HG02943 (cell line): Measurements from ENCODE around the gene PIP4K2C.
"Not testable (repeated sequence)": the region's sequence is repeated elsewhere in the genome, so short reads cannot be mapped to it uniquely, and the experiment has no call there.

Source experiments
- ATAC-seq: cut with Tn5 transposase; IDR thresholded peaks from one replicate; pipeline ENCODE4 v1.9.1; 2021; ENCODE audit warnings: mild to moderate bottlenecking, low read depth, moderate library complexity; ENCODE audit not compliant: unreplicated experiment

The PIP4K2C gene

GRCh38 chr12:57554897-57555296 lies 36.1 kb upstream of the PIP4K2C start:
- ATAC-seq: no peak

DNA sequence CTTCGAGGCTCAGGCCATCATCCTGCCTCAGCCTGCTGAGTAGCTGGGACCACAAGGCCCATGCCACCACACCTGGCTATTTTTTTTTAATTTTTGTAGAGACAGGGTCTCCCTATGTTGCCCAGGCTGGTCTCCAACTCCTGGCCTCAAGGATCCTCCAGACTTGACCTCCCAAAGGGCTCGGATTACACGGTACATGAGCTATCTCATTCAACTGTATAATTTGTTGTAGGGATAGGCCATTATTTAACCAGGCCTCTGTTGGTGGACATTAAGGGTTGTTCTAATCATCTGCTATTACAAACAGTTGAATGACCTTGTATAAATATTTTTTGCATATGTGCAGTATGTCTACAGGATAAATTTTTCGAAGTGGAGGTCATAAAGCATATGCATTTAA lies 32.1 kb upstream of the PIP4K2C start:
- ATAC-seq: no peak

DNA sequence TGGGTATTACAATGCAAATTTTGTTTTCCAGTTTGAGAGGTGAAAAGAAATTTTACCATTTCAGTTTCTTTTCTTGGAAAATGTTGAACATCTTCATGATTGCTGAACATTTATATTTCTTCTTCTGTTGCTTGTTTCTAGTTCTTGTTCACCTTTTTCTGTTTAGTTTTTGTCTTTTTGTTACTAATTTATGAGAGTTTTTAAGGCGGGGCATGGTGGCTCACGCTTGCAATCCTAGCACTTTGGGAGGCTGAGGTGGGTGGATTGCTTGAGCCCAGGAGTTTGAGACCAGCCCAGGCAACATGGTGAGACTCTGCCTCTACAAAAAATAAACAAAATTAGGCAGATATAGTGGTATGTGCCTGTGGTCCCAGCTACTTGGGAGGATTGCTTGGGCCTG lies 30.5 kb upstream of the PIP4K2C start:
- ATAC-seq: no peak

DNA sequence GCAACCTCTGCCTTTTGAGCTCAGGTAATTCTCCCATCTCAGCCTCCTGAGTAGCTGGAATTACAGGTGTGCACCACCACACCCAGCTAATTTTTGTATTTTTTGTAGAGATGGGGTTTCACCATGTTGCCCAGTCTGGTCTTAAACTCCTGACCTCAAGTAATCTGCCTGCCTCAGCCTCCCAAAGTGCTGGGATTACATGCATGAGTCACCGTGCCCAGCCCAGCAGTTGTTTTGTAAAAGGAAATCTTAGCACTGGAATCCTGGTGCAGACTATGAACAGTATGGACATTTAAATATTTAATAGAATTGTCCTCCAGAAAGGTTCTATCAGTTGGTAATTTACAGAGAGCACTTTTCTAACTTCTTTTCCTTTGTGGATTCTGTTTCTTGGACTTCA lies 29.9 kb upstream of the PIP4K2C start:
- ATAC-seq: not testable (repeated sequence)

- ATAC-seq: no peak
Observed at GRCh38 chr12:57563358-57563757, 27.6 kb upstream of the PIP4K2C start.

DNA sequence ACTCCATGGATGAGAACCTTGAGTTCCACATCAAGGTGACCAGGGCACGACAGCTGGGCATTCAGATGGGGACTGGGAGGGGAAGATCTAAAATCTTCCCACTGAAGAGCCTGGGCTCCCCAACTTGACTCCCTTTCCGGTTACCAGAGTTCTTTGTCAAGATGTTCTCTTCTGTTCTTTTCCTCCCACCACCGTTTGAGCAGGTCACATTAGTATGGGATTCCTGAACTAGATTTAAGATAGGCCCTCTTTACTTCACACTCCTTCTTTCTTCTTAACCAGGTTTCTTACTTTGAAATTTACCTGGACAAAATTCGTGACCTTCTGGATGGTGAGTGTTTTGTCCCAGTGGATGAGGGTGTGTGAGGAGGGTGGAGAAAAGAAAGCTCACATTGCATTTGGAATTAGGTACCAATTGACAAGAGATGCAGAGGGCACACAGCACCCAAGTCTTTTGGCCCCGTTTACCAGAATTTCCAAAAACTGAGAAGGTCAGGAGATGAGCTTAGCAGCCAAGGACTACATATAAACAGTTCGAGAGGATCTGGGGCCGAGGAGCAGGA lies 26.7 kb upstream of the PIP4K2C start:
- no peak for ATAC-seq

GRCh38 chr12:57568838-57569237 lies 22.2 kb upstream of the PIP4K2C start:
- ATAC-seq: no peak

DNA sequence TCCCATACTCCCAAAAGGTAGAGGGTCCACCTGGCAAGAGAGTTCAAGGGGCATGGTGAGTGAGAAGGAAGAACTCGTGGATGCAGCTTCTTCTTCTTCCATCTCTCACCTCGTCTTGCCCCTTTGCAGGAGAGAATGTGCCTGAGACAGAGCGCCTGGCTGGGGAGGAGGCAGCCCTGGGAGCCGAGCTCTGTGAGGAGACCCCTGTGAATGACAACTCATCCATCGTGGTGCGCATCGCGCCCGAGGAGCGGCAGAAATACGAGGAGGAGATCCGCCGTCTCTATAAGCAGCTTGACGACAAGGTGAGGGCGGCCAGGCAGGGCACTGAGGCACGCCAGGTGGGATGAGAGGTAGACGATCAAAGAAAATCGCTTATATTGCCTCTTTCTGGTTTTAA lies 21.1 kb upstream of the PIP4K2C start:
- no peak for ATAC-seq

GRCh38 chr12:57570438-57570837 lies 20.6 kb upstream of the PIP4K2C start:
- ATAC-seq: not testable (repeated sequence)

DNA sequence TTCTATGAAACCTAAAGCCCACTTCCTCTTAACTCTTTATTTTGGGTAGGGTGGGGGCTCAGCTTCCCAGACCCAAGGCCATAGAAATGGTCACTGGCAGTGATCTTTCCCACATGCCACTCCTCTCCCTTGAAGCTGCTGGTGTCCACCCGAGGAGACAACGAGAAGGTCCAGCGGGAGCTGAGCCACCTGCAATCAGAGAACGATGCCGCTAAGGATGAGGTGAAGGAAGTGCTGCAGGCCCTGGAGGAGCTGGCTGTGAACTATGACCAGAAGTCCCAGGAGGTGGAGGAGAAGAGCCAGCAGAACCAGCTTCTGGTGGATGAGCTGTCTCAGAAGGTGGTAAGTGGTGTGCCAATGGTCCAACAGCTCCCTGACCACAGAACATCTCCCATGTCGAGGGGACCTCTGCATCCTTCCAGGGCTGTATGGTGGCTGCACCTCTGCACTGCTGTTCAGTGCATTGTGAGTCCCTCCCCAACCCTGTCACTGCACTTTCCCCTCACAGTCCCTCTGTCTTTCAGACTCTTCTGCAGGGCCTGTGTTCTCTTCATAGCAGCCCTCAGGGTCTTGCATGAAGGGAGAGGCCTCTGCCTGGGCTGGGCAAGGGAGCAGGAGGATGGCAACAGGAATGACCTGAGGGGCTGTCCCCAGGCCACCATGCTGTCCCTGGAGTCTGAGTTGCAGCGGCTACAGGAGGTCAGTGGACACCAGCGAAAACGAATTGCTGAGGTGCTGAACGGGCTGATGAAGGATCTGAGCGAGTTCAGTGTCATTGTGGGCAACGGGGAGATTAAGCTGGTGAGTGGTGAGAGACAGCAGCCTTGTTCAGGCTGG lies 18.8 kb upstream of the PIP4K2C start:
- ATAC-seq: no peak

GRCh38 chr12:57574795-57575194 lies 16.2 kb upstream of the PIP4K2C start:
- ATAC-seq: no peak

DNA sequence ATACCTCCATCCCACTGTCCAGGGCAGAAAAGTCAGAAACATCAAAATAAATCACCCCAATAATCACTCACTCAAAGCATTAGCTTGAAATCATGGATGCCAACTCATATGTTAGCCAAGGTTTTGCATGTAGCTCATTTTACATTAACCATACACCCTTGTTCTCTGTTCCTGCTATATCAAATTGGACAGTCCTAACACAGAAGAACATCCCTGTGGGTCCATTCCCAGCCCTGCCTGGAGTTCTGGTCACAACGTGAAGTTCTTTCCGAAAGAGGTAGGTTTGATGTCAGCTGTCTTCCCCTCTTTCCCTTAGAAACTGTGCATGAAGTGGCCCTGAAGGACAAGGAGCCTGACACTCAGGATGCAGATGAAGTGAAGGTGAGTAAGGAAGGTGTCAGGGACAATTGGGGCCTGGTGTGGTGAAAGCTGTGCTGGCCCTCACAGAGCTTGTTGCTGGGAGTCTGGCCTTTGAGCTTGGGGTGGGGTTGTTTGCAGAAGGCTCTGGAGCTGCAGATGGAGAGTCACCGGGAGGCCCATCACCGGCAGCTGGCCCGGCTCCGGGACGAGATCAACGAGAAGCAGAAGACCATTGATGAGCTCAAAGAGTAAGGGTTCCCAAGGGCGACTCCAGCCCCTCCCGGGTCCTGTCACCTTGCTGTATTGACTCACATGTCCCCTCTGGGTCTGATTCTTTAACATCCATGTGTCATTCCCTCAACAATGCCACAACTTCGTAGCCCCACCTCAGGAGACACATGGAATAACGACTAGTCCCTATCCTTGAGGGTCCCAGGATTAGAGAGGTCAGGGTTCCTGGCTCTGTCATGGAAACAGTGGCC lies 15.0 kb upstream of the PIP4K2C start:
- no peak for ATAC-seq

DNA sequence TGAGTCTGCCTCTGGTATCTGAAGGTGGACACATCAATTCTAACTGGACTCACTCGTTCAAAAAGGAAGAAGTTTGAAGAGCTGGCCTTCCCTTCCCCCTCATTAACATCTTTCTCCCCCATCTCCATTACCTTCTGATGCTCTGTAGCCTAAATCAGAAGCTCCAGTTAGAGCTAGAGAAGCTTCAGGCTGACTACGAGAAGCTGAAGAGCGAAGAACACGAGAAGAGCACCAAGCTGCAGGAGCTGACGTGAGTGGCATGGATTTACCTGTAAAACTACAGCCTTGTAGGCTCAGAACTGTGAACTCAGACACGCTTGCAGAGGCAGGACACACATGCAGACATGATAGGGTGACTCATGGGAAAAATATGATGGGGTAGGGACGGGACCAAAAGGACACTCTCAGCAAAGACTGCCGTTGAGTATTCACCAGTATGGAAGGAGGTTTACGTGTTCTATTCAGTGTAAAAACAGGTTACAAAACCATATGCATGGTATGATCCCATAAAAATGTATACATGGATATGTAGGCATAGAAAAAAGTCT lies 14.3 kb upstream of the PIP4K2C start:
- ATAC-seq: no peak

GRCh38 chr12:57577981-57578758 lies 12.8 kb upstream of the PIP4K2C start:
- no peak for ATAC-seq

GRCh38 chr12:57579011-57579410 lies 12.0 kb upstream of the PIP4K2C start:
- no peak for ATAC-seq

DNA sequence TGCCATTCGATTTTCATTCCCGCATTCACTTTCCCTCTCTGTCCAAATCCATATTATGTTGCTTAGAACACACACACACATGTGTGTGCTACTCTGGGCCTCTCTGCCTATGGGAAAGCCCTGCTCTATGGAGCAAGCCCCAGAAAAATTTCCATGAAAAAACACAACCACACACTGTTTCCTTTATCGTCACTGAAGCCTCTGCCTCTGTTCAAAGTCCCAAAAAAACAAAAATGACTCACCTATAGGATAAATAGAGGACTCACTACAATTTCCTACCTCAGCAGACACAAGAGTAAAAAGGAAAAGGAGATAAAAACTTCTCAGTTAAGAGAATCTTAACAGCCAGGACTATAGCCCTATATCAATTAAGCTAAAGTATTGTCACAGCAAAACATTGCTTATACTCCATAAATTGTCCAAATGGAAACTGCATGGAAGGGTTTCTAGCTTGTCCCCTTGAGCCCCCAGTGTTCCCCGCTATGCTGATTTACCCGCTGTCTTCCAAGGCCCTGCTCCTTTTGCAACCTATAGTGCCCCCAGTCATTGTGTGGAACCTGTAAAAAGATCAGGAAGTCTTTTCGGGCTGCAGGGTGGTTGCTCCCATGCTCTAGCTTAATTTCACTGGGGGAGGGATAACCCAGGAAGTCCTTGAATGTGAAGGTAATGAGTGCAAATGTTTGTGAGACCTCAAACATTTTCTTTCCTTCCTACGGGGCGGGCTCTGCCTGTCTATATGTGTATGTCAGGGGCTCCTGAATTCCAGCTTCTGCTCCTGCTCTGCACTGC lies 11.1 kb upstream of the PIP4K2C start:
- ATAC-seq: no peak

DNA sequence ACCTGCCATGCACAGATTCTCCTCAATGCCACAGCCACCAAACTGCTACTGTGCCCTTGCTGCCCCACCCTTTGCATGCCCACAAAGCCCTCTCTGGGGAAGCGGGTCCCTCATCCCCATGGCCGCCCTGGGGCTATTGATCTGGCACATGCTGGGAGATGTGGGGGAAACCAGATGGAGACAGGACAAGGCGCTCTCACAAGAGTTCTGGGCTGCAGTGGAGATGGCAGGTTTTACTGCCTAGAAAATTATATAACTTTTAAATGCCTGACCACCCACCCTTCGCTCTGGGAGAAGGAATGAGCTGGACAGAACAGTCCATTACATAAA lies 10.6 kb upstream of the PIP4K2C start:
- no peak for ATAC-seq

GRCh38 chr12:57581802-57582201 lies 9.2 kb upstream of the PIP4K2C start:
- ATAC-seq: no peak

GRCh38 chr12:57582440-57582839 lies 8.6 kb upstream of the PIP4K2C start:
- ATAC-seq: no peak
